Adrenal gland (tissue), 12 donors: ENCODE data around the gene TIMELESS. TPM values are rescaled to one million over a fixed set of nuclear protein-coding genes. Genes with fewer than 3 reads are reported as not detected.
"Not testable (repeated sequence)": the region's sequence is repeated elsewhere in the genome, so short reads cannot be mapped to it uniquely, and the experiment has no call there.

Source experiments
- DNase-seq, 7 donors: peaks; one replicate each; pipeline ENCODE4 v3.0.0-alpha.2; 2019 to 2020
- H3K27ac ChIP-seq, 5 donors: fragments of 200-600 bp; sonication (generic) in 4 of 5; 1 replicate in 3 of 5; 2 replicates in 2 of 5; pipeline versions ENCODE4 v1.5.1 to v1.8.0; 2016 to 2020; ENCODE audit warnings: mild to moderate bottlenecking in 1 of 5
- H3K27me3 ChIP-seq: fragments of 200-600 bp; 2 replicates; pipeline ENCODE4 v1.8.0; 2021
- H3K36me3 ChIP-seq, 2 donors: fragments of 200-600 bp; replicated peaks in 1 of 2; 1 replicate in 1 of 2; 2 replicates in 1 of 2; pipeline versions ENCODE4 v1.5.1 to v1.8.0; 2018 to 2022
- H3K4me1 ChIP-seq, 2 donors: fragments of 200-600 bp; replicated peaks in 1 of 2; 1 replicate in 1 of 2; 2 replicates in 1 of 2; pipeline versions ENCODE4 v1.5.1 to v1.8.0; 2018 to 2021
- H3K4me3 ChIP-seq, 4 donors: fragments of 200-600 bp; sonication (generic) in 3 of 4; one replicate each; pipeline ENCODE4 v1.5.1; 2016 to 2018
- H3K9me3 ChIP-seq, 3 donors: fragments of 200-600 bp; sonication (generic) in 1 of 3; replicated peaks in 1 of 3; 1 replicate in 2 of 3; 2 replicates in 1 of 3; pipeline versions ENCODE4 v1.5.1 to v1.8.0; 2016 to 2021
- CTCF ChIP-seq, 6 experiments: fragments of 450-650 bp in 4 of 6; fragments of 200-600 bp in 2 of 6; sonication (generic) in 1 of 6; IDR thresholded peaks; 1 replicate in 5 of 6; 2 replicates in 1 of 6; pipeline versions ENCODE4 v1.5.1 to v1.8.0; 2016 to 2021; ENCODE audit warnings: antibody characterized with exemption in 6 of 6, mild to moderate bottlenecking in 2 of 6, moderate library complexity in 1 of 6
- POLR2A ChIP-seq, 2 donors: fragments of 450-650 bp; IDR thresholded peaks; one replicate each; pipeline ENCODE4 v1.6.1; 2017; ENCODE audit warnings: antibody characterized with exemption in 2 of 2, mild to moderate bottlenecking in 2 of 2, moderate library complexity in 1 of 2
- WGBS, 4 donors: extraction: QIAGEN DNeasy Blood & Tissue Kit in 2 of 4; methylation state at CpG; one replicate each; pipeline versions ENCODE4 v1.1.5 to v1.1.7; 2013 to 2017; 5-methylcytosine and 5-hydroxymethylcytosine counted together
- intact Hi-C, 2 donors: fragments of 100-400 bp; cut with DNase I; formaldehyde crosslinking; loops; one replicate each; pipeline versions ENCODE4 v1.14.1 to v1.15.0; 2022 to 2023
- polyA plus RNA-seq, 3 donors: library from polyadenylated mRNA; stranded (reverse); fragments of 200-250 nt in 2 of 3; fragments of 350-450 nt in 1 of 3; fragmentation: Illumina TruSeq in 1 of 3; extraction: RNeasy Lipid Tissue Mini Kit (QIAGEN cat#74804) in 1 of 3; gene quantifications; one replicate each; pipeline ENCODE4 v1.2.3, GENCODE V29; 2013 to 2014
- total RNA-seq, 9 donors: library from RNA; depleted of rRNA in 4 of 9; stranded (reverse); fragments of >200 nt in 4 of 9; fragments of 120-200 nt in 1 of 9; fragmentation: NEBNext Ultra II Directional in 1 of 9; extraction: Animal tissue kit (Norgen Biotek cat#: 25700) in 1 of 9; gene quantifications; one replicate each; pipeline versions ENCODE4 v1.1.0 to v1.2.4, GENCODE V29; 2013 to 2023
- donor health status: healthy with polysubstance abuse.
- donor health status: Bipolar disorder and iron deficiency.
- donor health status: DM: yes; HTN: yes; CAD: no.
- donor health status: DM: no; HTN: no; CAD: no.
- donor health status: DM: no; HTN: no; CAD: no.
- donor health status: DM: yes; HTN: yes; CAD: no.

The TIMELESS gene
- total and polyA plus RNA-seq, 12 donors = 4.6 to 9.3 (median 6.5) TPM

DNA sequence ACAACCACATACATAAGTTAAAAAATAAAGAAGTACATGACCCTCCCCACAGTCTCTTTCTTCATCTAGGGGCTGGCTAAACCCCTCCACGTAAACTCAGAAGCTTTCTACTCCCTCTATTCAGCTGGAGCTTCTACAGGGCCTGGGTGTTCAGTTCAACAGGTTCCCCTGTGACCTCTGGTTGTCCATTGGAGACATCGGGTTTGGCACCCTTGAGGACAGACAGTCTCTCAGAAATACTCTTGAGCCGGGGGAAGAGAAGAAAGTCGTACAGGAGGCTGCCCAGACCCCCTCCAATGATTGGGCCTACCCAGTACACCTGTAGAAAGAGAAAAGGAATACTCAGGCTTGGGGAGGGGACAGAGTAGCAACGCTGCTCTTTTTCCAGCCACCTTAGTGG is 1.9 kb upstream of the TIMELESS start:
- Histone ChIP-seq H3K4me1 (peaks cover 0 to 10% of the 10 kb centered on the region in 2 donors), H3K4me3 (no peak overlapping the region), H3K9me3 (no peaks in the 10 kb centered on the region), H3K27me3 (no peaks in the 10 kb centered on the region), H3K36me3 (no peaks in the 10 kb centered on the region), H3K27ac (no peak overlapping the region)
- intact Hi-C loops = loop anchor here (10.0 kb wide), 1 partner anchor 96 kb away; no protein-coding TSS in a partner anchor
- no peak for DNase-seq
- 63 to 86% (median 68%) methylated on average over 5 of the region's 5 CpGs for WGBS, 4 donors
- TF ChIP-seq CTCF (IDR thresholded peaks at IDR 0.05) (no peak), POLR2A (IDR thresholded peaks at IDR 0.05) (no peak)

GRCh38 chr12:56450241-56450640 is 1.0 kb upstream of the TIMELESS start:
- Histone ChIP-seq H3K27me3 (no peaks in the 10 kb centered on the region), H3K4me1 (peaks cover 0 to 10% of the 10 kb centered on the region in 2 donors), H3K4me3 (no peak overlapping the region), H3K36me3 (no peaks in the 10 kb centered on the region), H3K9me3 (no peaks in the 10 kb centered on the region), H3K27ac (no peak overlapping the region)
- WGBS, 4 donors = 83 to 88% (median 86%) methylated on average over 3 of the region's 3 CpGs
- no peak for DNase-seq
- intact Hi-C loops = loop anchor here (10.0 kb wide), 1 partner anchor 95 kb away; no protein-coding TSS in a partner anchor
- no peak for TF ChIP-seq CTCF (IDR thresholded peaks at IDR 0.05)

GRCh38 chr12:56449622-56449984 is 377 bp upstream of the TIMELESS start:
- TF ChIP-seq CTCF (IDR thresholded peaks at IDR 0.05) (no peak), POLR2A (IDR thresholded peaks at IDR 0.05) (no peak)
- H3K4me3 ChIP-seq = peak overlapping the region in 3 of 4 donors; percentile 13 to 74 (median 57)
- H3K9me3 ChIP-seq = no peaks in the 10 kb centered on the region
- no peaks in the 10 kb centered on the region for H3K27me3 ChIP-seq
- H3K27ac ChIP-seq = peak overlapping the region; percentile 19 to 89 (median 77)
- WGBS, 4 donors = 26 to 33% (median 29%) methylated on average over 5 of the region's 5 CpGs
- intact Hi-C loops = no loop called here
- DNase-seq = no peak
- peaks cover 0 to 10% of the 10 kb centered on the region in 2 donors for H3K4me1 ChIP-seq
- H3K36me3 ChIP-seq = no peaks in the 10 kb centered on the region

DNA sequence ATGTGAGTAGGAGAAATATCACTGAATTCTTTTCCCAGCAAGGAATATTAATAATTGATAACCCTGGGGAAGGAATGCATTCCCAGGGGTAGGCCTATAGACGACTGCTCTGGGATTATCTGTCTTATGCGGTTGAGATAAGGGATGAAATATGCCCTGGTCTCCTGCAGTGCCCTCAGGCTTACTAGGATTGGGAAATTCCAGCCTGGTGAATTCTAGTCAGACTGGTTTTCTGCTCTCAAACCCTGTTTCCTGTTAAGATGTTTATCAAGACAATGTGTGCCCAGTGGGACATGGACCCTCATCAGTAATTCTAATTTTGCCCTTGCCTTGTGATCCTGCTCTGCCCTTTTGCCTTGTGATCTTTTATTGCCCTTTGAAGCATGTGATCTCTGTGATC is 6.0 kb downstream of the TIMELESS start:
- not testable (repeated sequence) for H3K36me3 ChIP-seq, H3K27ac ChIP-seq, H3K4me3 ChIP-seq, H3K4me1 ChIP-seq, H3K27me3 ChIP-seq, H3K9me3 ChIP-seq, DNase-seq
- intact Hi-C loops = loop anchor here in 1 of 2 donors (5.0 kb wide), 1 partner anchor 71 kb away; no protein-coding TSS in a partner anchor
- WGBS, 4 donors = 61 to 100% (median 81%) methylated on average over 1 to 2 of the region's 2 CpGs

DNA sequence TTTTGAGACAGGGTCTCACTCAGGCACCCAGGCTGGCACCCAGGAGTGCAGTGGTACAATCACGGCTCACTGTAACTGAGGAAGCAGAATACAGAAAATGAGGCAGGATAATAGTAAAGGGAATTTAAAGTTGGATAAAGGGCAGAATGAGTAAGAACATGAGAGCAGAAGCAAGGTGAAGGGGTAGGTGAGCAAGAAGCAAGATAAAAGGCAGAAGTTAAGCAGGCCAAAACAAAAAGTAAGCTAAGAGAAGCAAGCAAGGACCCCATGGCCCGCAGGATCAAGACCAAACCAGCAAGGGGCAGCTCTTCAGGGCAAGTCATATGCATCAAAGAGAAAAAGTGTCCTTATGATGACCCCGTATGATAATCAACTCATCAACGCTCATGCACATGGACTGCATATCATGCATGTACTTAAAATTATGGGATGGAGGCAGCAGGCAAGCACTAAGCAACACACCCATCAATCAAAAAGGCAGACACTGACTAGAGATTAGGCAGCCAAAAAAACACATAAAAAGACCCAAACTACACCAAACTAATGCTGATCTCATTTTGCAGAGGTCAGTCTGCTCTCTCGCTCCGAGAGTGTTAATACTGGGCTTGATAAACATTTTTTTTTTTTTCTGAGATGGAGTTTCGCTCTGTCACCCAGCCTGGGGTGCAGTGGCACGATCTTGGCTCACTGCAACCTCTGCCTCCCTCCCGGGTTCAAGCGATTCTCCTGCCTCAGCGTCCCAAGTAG is 11.6 kb downstream of the TIMELESS start:
- no peaks in the 10 kb centered on the region for H3K9me3 ChIP-seq
- H3K27me3 ChIP-seq = no peaks in the 10 kb centered on the region
- no peak for DNase-seq
- intact Hi-C loops = no loop called here
- no peak overlapping the region for H3K4me3 ChIP-seq
- 85 to 89% (median 87%) methylated on average over 10 to 11 of the region's 11 CpGs for WGBS, 4 donors
- H3K27ac ChIP-seq = no peak overlapping the region
- TF ChIP-seq CTCF (IDR thresholded peaks at IDR 0.05) = no peak
- no peak for TF ChIP-seq POLR2A (IDR thresholded peaks at IDR 0.05)
- H3K4me1 ChIP-seq = no peaks in the 10 kb centered on the region
- no peaks in the 10 kb centered on the region for H3K36me3 ChIP-seq
